OCI-LY1 (cell line): ENCODE measurements around the gene ESRRA.

Source experiments
- H2AFZ ChIP-seq: fragments of 200-600 bp; sonication (generic), shearing (Covaris generic); 2 replicates; pipeline ENCODE4 v1.6.0; 2014; ENCODE audit warnings: antibody characterized with exemption, mild to moderate bottlenecking, low read length
- H3F3A ChIP-seq: fragments of 200-600 bp; sonication (generic), shearing (Covaris generic); 2 replicates; pipeline ENCODE4 v1.6.0; 2014; ENCODE audit warnings: mild to moderate bottlenecking, antibody characterized with exemption, low read length, moderate library complexity; ENCODE audit not compliant: insufficient read depth
- H3K27ac ChIP-seq: fragments of 200-600 bp; sonication (generic); 2 replicates; pipeline ENCODE4 v1.5.1; 2014; ENCODE audit warnings: low read length, mixed run types, mild to moderate bottlenecking, low read depth; ENCODE audit not compliant: poor library complexity, severe bottlenecking
- H3K27me3 ChIP-seq: fragments of 200-600 bp; sonication (generic); 2 replicates; pipeline ENCODE4 v1.6.0; 2014; ENCODE audit warnings: antibody characterized with exemption, mild to moderate bottlenecking, low read length, moderate library complexity; ENCODE audit not compliant: insufficient read depth
- H3K36me3 ChIP-seq: fragments of 200-600 bp; sonication (generic); 2 replicates; pipeline ENCODE4 v1.6.1; 2014; ENCODE audit warnings: mild to moderate bottlenecking, antibody characterized with exemption, low read length, moderate library complexity, mixed read lengths; ENCODE audit not compliant: insufficient read depth
- H3K4me1 ChIP-seq: fragments of 200-600 bp; sonication (generic); 2 replicates; pipeline ENCODE4 v1.5.1; 2014; ENCODE audit warnings: mild to moderate bottlenecking, low read length, moderate library complexity; ENCODE audit not compliant: insufficient read depth, severe bottlenecking
- H3K4me2 ChIP-seq: fragments of 200-600 bp; sonication (generic), shearing (Covaris generic); 2 replicates; pipeline ENCODE4 v1.6.1; 2014; ENCODE audit warnings: low read length
- H3K4me3 ChIP-seq: fragments of 200-600 bp; sonication (generic); 2 replicates; pipeline ENCODE4 v1.5.1; 2014; ENCODE audit warnings: low read length, low read depth, mild to moderate bottlenecking, mixed read lengths; ENCODE audit not compliant: poor library complexity, severe bottlenecking
- H3K79me2 ChIP-seq: fragments of 200-600 bp; shearing (Covaris generic); 2 replicates; pipeline ENCODE4 v1.6.1; 2016; ENCODE audit warnings: mixed run types, low read length, mixed read lengths; ENCODE audit not compliant: insufficient read depth
- H3K9ac ChIP-seq: fragments of 200-600 bp; sonication (generic), shearing (Covaris generic); 2 replicates; pipeline ENCODE4 v1.6.1; 2014; ENCODE audit warnings: mild to moderate bottlenecking, low read length, mixed read lengths
- H3K9me2 ChIP-seq: fragments of 200-600 bp; sonication (generic), shearing (Covaris generic); 2 replicates; pipeline ENCODE4 v1.6.1; 2014; ENCODE audit warnings: low read depth, mild to moderate bottlenecking, low read length, mixed read lengths
- H3K9me3 ChIP-seq: fragments of 200-600 bp; shearing (Covaris generic); 2 replicates; pipeline ENCODE4 v1.6.1; 2014; ENCODE audit warnings: low read length, mixed read lengths
- H4K20me1 ChIP-seq: fragments of 200-600 bp; sonication (generic), shearing (Covaris generic); 2 replicates; pipeline ENCODE4 v1.6.0; 2016; ENCODE audit warnings: mild to moderate bottlenecking, low read length; ENCODE audit not compliant: insufficient read depth
- CTCF ChIP-seq: fragments of 200-600 bp; sonication (generic), shearing (Covaris generic); IDR thresholded peaks from 2 replicates; pipeline ENCODE4 v1.5.1; 2017; ENCODE audit warnings: mild to moderate bottlenecking, antibody characterized with exemption, low read length, moderate library complexity, mixed read lengths
- EZH2 ChIP-seq: fragments of 200-600 bp; sonication (generic), shearing (Covaris generic); IDR thresholded peaks from 2 replicates; pipeline ENCODE4 v1.8.0; 2017; ENCODE audit warnings: borderline replicate concordance, mixed run types, mild to moderate bottlenecking, antibody characterized with exemption, low read length, moderate library complexity, mixed read lengths

The ESRRA gene

GRCh38 chr11:64318766-64319761, 13.7 kb downstream of the ESRRA start:
- Histone ChIP-seq H3K4me3 (peak overlapping the region; percentile 89), H3K4me2 (peak overlapping the region; percentile 73), H3K27ac (peak overlapping the region; percentile 94), H3K9ac (peak overlapping the region; percentile 91), H3K9me2 (no peaks in the 10 kb centered on the region), H2AFZ (no peak overlapping the region), H3K27me3 (no peaks in the 10 kb centered on the region), H3K79me2 (no peaks in the 10 kb centered on the region), H3K36me3 (peaks cover 34% of the 10 kb centered on the region; the same call in 1 of the 2 replicates), H4K20me1 (no peaks in the 10 kb centered on the region), H3K4me1 (peaks cover 18% of the 10 kb centered on the region), H3F3A (no peaks in the 10 kb centered on the region), H3K9me3 (no peaks in the 10 kb centered on the region)
- TF ChIP-seq EZH2 (no peak), CTCF (no peak)

- H3K27ac ChIP-seq, result no peak overlapping the region
- H3F3A ChIP-seq, result no peaks in the 10 kb centered on the region
- H3K79me2 ChIP-seq, result no peaks in the 10 kb centered on the region
- no peaks in the 10 kb centered on the region for H3K27me3 ChIP-seq
- TF ChIP-seq CTCF (no peak), EZH2 (no peak)
- H3K9me3 ChIP-seq, result no peaks in the 10 kb centered on the region
- peaks cover 20% of the 10 kb centered on the region; the same call in 1 of the 2 replicates for H3K36me3 ChIP-seq
- no peaks in the 10 kb centered on the region for H4K20me1 ChIP-seq
- no peaks in the 10 kb centered on the region for H3K9me2 ChIP-seq
- no peak overlapping the region for H3K4me2 ChIP-seq
- H3K4me3 ChIP-seq, result no peak overlapping the region
- H3K4me1 ChIP-seq, result peaks cover 18% of the 10 kb centered on the region
- no peak overlapping the region for H2AFZ ChIP-seq
- H3K9ac ChIP-seq, result no peak overlapping the region
Measured at GRCh38 chr11:64320556-64320955, 15.2 kb downstream of the ESRRA start.

GRCh38 chr11:64321026-64321425, 15.7 kb downstream of the ESRRA start:
- Histone ChIP-seq H3K9ac (no peak overlapping the region), H3K9me3 (no peaks in the 10 kb centered on the region), H3K79me2 (no peaks in the 10 kb centered on the region), H4K20me1 (no peaks in the 10 kb centered on the region), H3K9me2 (no peaks in the 10 kb centered on the region), H3K4me3 (no peak overlapping the region), H3K4me1 (peaks cover 16% of the 10 kb centered on the region), H3K27ac (no peak overlapping the region), H3K36me3 (peaks cover 16% of the 10 kb centered on the region; the same call in 1 of the 2 replicates), H3K4me2 (no peak overlapping the region), H2AFZ (no peak overlapping the region), H3F3A (no peaks in the 10 kb centered on the region), H3K27me3 (no peaks in the 10 kb centered on the region)
- TF ChIP-seq EZH2 (no peak), CTCF (no peak)
